ENCODE results near the gene LSAMP. TPM values are rescaled to one million over a fixed set of nuclear protein-coding genes. Genes with fewer than 3 reads are reported as not detected.

Gene LSAMP
- total RNA-seq, 4 donors from 2014 or later = 1.3 to 8.3 (median 1.8) TPM

DNA sequence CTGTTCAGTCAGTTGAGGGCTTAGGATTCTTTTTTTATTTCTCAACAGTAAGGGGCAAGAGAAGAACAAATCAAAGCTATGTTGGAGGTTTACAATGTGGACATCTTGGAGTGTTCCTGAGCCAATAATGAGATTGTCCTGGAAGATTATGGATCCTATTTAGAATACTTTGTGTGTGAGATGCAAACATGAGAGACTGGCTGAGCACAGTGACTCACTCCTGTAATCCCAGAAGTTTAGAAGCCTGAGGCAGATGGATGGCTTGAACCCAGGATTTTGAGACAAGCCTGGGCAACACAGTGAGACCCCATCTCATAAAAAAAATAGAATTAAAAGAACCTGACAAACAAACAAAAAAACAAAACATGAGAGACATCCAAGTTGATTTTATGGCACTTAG is 470.3 kb downstream of the LSAMP start:
- TF ChIP-seq, protein P1, sequence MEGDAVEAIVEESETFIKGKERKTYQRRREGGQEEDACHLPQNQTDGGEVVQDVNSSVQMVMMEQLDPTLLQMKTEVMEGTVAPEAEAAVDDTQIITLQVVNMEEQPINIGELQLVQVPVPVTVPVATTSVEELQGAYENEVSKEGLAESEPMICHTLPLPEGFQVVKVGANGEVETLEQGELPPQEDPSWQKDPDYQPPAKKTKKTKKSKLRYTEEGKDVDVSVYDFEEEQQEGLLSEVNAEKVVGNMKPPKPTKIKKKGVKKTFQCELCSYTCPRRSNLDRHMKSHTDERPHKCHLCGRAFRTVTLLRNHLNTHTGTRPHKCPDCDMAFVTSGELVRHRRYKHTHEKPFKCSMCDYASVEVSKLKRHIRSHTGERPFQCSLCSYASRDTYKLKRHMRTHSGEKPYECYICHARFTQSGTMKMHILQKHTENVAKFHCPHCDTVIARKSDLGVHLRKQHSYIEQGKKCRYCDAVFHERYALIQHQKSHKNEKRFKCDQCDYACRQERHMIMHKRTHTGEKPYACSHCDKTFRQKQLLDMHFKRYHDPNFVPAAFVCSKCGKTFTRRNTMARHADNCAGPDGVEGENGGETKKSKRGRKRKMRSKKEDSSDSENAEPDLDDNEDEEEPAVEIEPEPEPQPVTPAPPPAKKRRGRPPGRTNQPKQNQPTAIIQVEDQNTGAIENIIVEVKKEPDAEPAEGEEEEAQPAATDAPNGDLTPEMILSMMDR (IDR thresholded peaks at IDR 0.05) = no peak
- no peak for TF ChIP-seq POLR2A (IDR thresholded peaks at IDR 0.05)
- H3K36me3 ChIP-seq = no peaks in the 10 kb centered on the region
- DNase-seq = no peak
- H3K27me3 ChIP-seq = no peaks in the 10 kb centered on the region
- H3K9me3 ChIP-seq = no peaks in the 10 kb centered on the region
- no peak overlapping the region for H3K27ac ChIP-seq
- H3K4me1 ChIP-seq = no peaks in the 10 kb centered on the region
- no peak overlapping the region for H3K4me3 ChIP-seq

DNA sequence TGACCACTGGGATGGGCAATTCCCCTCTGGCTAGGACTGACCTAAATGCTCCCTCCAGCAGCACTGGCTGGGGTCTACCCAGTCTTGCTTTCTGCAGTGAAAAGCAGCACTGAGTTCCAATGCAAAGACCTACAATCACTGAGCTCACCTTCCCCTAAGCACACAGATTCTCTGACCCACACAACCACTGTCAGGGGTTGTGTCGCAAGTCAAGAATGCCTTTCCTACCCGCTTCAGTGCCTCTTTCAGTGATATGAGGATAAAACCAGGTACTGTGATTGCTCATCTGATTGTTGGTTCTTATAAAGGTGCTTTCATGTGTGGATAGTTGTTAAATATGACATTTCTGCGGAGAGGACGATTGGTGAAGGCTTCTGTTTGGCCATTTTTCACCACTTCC is 476.4 kb downstream of the LSAMP start:
- H3K27ac ChIP-seq = no peak overlapping the region
- H3K27me3 ChIP-seq = no peaks in the 10 kb centered on the region
- H3K4me3 ChIP-seq = no peak overlapping the region
- no peak for DNase-seq
- no peaks in the 10 kb centered on the region for H3K9me3 ChIP-seq
- no peaks in the 10 kb centered on the region for H3K36me3 ChIP-seq
- H3K4me1 ChIP-seq = no peaks in the 10 kb centered on the region
- TF ChIP-seq, protein P1 (IDR thresholded peaks at IDR 0.05) = no peak
- no peak for TF ChIP-seq POLR2A (IDR thresholded peaks at IDR 0.05)

DNA sequence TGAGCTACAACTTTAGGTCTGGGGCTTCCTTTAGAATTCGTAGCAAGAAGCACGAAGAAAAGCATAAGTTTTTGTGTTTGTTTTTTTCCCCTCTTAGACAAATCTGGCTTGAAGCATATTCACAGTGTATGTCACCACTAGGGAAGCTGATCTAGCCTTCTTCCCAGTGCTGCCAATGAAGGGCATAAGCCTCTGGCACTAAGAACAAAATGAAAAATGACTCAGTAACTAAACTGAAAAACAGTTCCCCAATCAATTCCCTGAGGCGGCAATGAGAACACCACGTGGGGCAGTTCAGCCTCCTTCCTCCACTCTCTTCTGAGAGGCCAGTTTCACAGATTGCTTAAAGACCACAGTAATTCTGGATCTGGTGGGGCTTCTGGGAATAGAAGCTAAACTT is 483.9 kb downstream of the LSAMP start:
- H3K4me3 ChIP-seq = no peak overlapping the region
- no peaks in the 10 kb centered on the region for H3K27me3 ChIP-seq
- H3K9me3 ChIP-seq = no peaks in the 10 kb centered on the region
- H3K27ac ChIP-seq = no peak overlapping the region
- no peaks in the 10 kb centered on the region for H3K36me3 ChIP-seq
- TF ChIP-seq, protein P1 (IDR thresholded peaks at IDR 0.05) = no peak
- no peak for TF ChIP-seq POLR2A (IDR thresholded peaks at IDR 0.05)
- no peak for DNase-seq
- H3K4me1 ChIP-seq = no peaks in the 10 kb centered on the region

DNA sequence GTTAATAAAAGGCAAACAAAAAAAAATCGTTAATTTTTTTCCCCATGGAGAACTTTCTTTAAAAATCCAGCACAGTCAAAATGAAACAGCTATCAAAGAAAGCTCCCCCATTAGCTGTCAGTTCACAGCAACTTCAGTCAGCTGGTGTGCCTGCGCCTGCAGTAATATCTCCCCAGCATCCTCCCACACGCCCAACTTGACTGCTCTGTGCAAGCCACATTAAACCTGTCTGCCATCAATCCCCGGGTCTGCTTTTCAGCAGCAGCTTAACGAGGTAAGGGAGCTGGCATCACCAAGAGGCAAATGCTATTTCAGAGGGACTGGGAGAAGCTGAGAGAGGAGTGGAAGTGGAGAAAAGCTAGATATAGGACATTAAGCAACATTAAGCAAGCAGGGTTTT is 484.5 kb downstream of the LSAMP start:
- Histone ChIP-seq H3K27me3 (no peaks in the 10 kb centered on the region), H3K9me3 (no peaks in the 10 kb centered on the region), H3K4me1 (no peaks in the 10 kb centered on the region), H3K4me3 (no peak overlapping the region), H3K36me3 (no peaks in the 10 kb centered on the region), H3K27ac (no peak overlapping the region)
- TF ChIP-seq, protein P1 (IDR thresholded peaks at IDR 0.05) = no peak
- TF ChIP-seq POLR2A (IDR thresholded peaks at IDR 0.05) = no peak
- DNase-seq = no peak

DNA sequence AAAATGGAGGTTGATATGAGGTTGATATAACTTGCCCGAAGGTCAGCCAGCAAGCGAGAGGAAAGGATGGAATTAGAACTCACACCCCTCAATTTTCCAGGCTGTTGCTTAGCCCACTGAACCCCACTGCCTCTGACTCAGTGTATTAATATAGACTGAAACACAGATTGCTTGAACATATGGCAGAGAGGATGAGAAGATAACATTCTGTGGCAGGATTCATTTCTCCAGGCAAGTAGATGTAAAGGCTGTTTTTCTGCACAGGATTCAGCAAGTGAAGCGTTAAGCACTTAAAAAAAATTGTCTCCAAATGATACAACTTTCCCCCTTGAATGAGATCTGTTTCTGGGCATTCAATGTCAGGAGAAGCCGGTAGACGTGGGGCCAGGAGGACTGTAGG is 486.8 kb downstream of the LSAMP start:
- no peak for DNase-seq
- H3K27me3 ChIP-seq = no peaks in the 10 kb centered on the region
- TF ChIP-seq, protein P1 (IDR thresholded peaks at IDR 0.05) = no peak
- TF ChIP-seq POLR2A (IDR thresholded peaks at IDR 0.05) = no peak
- no peak overlapping the region for H3K4me3 ChIP-seq
- no peaks in the 10 kb centered on the region for H3K36me3 ChIP-seq
- H3K4me1 ChIP-seq = no peaks in the 10 kb centered on the region
- no peaks in the 10 kb centered on the region for H3K9me3 ChIP-seq
- H3K27ac ChIP-seq = no peak overlapping the region

DNA sequence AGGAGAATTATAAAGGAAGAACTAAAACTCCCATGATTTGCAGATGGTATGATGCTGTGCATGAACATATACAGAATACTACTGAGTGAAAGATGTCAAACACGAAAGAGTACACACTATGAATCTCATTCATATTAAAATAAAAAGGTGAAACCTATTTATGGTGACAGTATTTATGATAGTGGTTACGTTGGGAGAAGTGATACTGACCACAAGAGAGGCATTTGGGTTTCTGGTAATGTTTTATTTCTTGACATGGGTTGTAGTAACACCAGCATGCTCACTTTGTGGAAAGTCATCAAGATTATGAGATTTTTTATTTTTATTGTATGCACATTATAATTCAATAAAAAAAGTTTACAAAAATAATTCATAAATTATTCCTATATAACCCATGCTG is 498.0 kb downstream of the LSAMP start:
- no peak for TF ChIP-seq POLR2A (IDR thresholded peaks at IDR 0.05)
- TF ChIP-seq, protein P1 (IDR thresholded peaks at IDR 0.05) = no peak
- no peaks in the 10 kb centered on the region for H3K9me3 ChIP-seq
- DNase-seq = no peak

More for the DNA sequence above, 498.0 kb downstream of the LSAMP start:
- Histone ChIP-seq H3K36me3 (no peaks in the 10 kb centered on the region), H3K27me3 (no peaks in the 10 kb centered on the region), H3K4me1 (no peaks in the 10 kb centered on the region), H3K4me3 (no peak overlapping the region), H3K27ac (no peak overlapping the region)
